HG02938 (cell line): ENCODE results near the gene GNA14.

Experiments used
- ATAC-seq: cut with Tn5 transposase; IDR thresholded peaks from one replicate; pipeline ENCODE4 v1.9.1; 2021; ENCODE audit warnings: mild to moderate bottlenecking, moderate library complexity; ENCODE audit not compliant: unreplicated experiment

Gene GNA14

GRCh38 chr9:77543131-77543822 lies 104.8 kb downstream of the GNA14 start:
- no peak for ATAC-seq

- no peak for ATAC-seq
These were observed 106.5 kb downstream of the GNA14 start for GRCh38 chr9:77541600-77541999.

GRCh38 chr9:77541055-77541454 lies 107.1 kb downstream of the GNA14 start:
- no peak for ATAC-seq

- no peak for ATAC-seq
These were observed 113.6 kb downstream of the GNA14 start for GRCh38 chr9:77534376-77535057.

GRCh38 chr9:77533671-77534070 lies 114.5 kb downstream of the GNA14 start:
- no peak for ATAC-seq

- ATAC-seq, result no peak
These were observed 115.5 kb downstream of the GNA14 start for GRCh38 chr9:77532607-77533006.

- no peak for ATAC-seq
These were observed 116.7 kb downstream of the GNA14 start for GRCh38 chr9:77531400-77531799.

- ATAC-seq, result no peak
These were observed 124.2 kb downstream of the GNA14 start for GRCh38 chr9:77523891-77524290.

- ATAC-seq, result no peak
These were observed 127.0 kb downstream of the GNA14 start for GRCh38 chr9:77521091-77521490.

GRCh38 chr9:77518688-77519087 lies 129.4 kb downstream of the GNA14 start:
- ATAC-seq, result no peak

GRCh38 chr9:77516781-77517180 lies 131.3 kb downstream of the GNA14 start:
- no peak for ATAC-seq

GRCh38 chr9:77514886-77515711 lies 133.0 kb downstream of the GNA14 start:
- ATAC-seq, result no peak

GRCh38 chr9:77513457-77513856 lies 134.7 kb downstream of the GNA14 start:
- ATAC-seq, result no peak

GRCh38 chr9:77512876-77513275 lies 135.2 kb downstream of the GNA14 start:
- no peak for ATAC-seq

- ATAC-seq, result no peak
These were observed 136.6 kb downstream of the GNA14 start for GRCh38 chr9:77511525-77511924.

- no peak for ATAC-seq
These were observed 137.5 kb downstream of the GNA14 start for GRCh38 chr9:77510666-77511065.

- ATAC-seq, result no peak
These were observed 139.7 kb downstream of the GNA14 start for GRCh38 chr9:77508396-77508795.

GRCh38 chr9:77507212-77507961 lies 140.7 kb downstream of the GNA14 start:
- no peak for ATAC-seq

- ATAC-seq, result no peak
These were observed 142.9 kb downstream of the GNA14 start for GRCh38 chr9:77505232-77505631.

GRCh38 chr9:77502568-77502967 lies 145.6 kb downstream of the GNA14 start:
- no peak for ATAC-seq

- no peak for ATAC-seq
These were observed 149.2 kb downstream of the GNA14 start for GRCh38 chr9:77498891-77499290.
